ENCODE measurements around the gene HECW1.
"Not testable (repeated sequence)": the region's sequence is repeated elsewhere in the genome, so short reads cannot be mapped to it uniquely, and the experiment has no call there.

The HECW1 gene

GRCh38 chr7:43211693-43212092 lies 99.2 kb downstream of the HECW1 start:
- DNase-seq (ENCODE audit: low read depth): no peak
- TF ChIP-seq CTCF (IDR thresholded peaks at IDR 0.05; ENCODE audit: control insufficient read depth, extremely low read depth, insufficient read depth): no peak

GRCh38 chr7:43212921-43213320 lies 100.5 kb downstream of the HECW1 start:
- no peak overlapping the region for H3K4me3 ChIP-seq (ENCODE audit: low read depth, low read length)
- no peak for DNase-seq (ENCODE audit: low read depth)
- TF ChIP-seq CTCF (IDR thresholded peaks at IDR 0.05; ENCODE audit: control insufficient read depth, extremely low read depth, insufficient read depth): no peak

More at GRCh38 chr7:43211693-43212092, 99.2 kb downstream of the HECW1 start:
- H3K4me3 ChIP-seq (ENCODE audit: low read depth, low read length): no peak overlapping the region

GRCh38 chr7:43215061-43215460 lies 102.6 kb downstream of the HECW1 start:
- H3K4me3 ChIP-seq (ENCODE audit: low read depth, low read length): no peak overlapping the region
- no peak for TF ChIP-seq CTCF (IDR thresholded peaks at IDR 0.05; ENCODE audit: control insufficient read depth, extremely low read depth, insufficient read depth)
- no peak for DNase-seq (ENCODE audit: low read depth)

GRCh38 chr7:43217055-43217454 lies 104.6 kb downstream of the HECW1 start:
- DNase-seq (ENCODE audit: low read depth): no peak
- TF ChIP-seq CTCF (IDR thresholded peaks at IDR 0.05; ENCODE audit: control insufficient read depth, extremely low read depth, insufficient read depth): no peak
- no peak overlapping the region for H3K4me3 ChIP-seq (ENCODE audit: low read depth, low read length)

GRCh38 chr7:43218901-43219300 lies 106.5 kb downstream of the HECW1 start:
- DNase-seq (ENCODE audit: low read depth); H3K4me3 ChIP-seq (ENCODE audit: low read depth, low read length): not testable (repeated sequence)

GRCh38 chr7:43220250-43220649 lies 107.8 kb downstream of the HECW1 start:
- DNase-seq (ENCODE audit: low read depth): no peak
- TF ChIP-seq CTCF (IDR thresholded peaks at IDR 0.05; ENCODE audit: control insufficient read depth, extremely low read depth, insufficient read depth): no peak
- no peak overlapping the region for H3K4me3 ChIP-seq (ENCODE audit: low read depth, low read length)

GRCh38 chr7:43220742-43221141 lies 108.3 kb downstream of the HECW1 start:
- no peak for DNase-seq (ENCODE audit: low read depth)
- no peak overlapping the region for H3K4me3 ChIP-seq (ENCODE audit: low read depth, low read length)
- no peak for TF ChIP-seq CTCF (IDR thresholded peaks at IDR 0.05; ENCODE audit: control insufficient read depth, extremely low read depth, insufficient read depth)

All from LNCaP clone FGC (cell line).